Panc1 (cell line): ENCODE measurements around the gene PNLIPRP2.

Experiments
- CTCF ChIP-seq: fragments of 450-650 bp; IDR thresholded peaks from 2 replicates; pipeline ENCODE4 v1.5.1; 2017; ENCODE audit warnings: mild to moderate bottlenecking
- POLR2AphosphoS5 ChIP-seq: IDR thresholded peaks from 2 replicates; pipeline ENCODE4 v1.6.1; 2012; ENCODE audit warnings: mild to moderate bottlenecking, low read depth, low read length, moderate library complexity
- SIN3A ChIP-seq: IDR thresholded peaks from 2 replicates; pipeline ENCODE4 v1.6.1; 2012; ENCODE audit warnings: low read depth, mild to moderate bottlenecking, low read length, moderate library complexity, borderline replicate concordance; ENCODE audit not compliant: insufficient read depth

- no peak for TF ChIP-seq CTCF
- TF ChIP-seq POLR2AphosphoS5 = no peak
- no peak for TF ChIP-seq SIN3A
Observed at GRCh38 chr10:116676633-116677032, 55.9 kb downstream of the PNLIPRP2 start.
